ENCODE data around the gene HHIPL2.

GRCh38 chr1:222588135-222588534 is 40.2 kb upstream of the HHIPL2 start:
- TF ChIP-seq CTCF (conservative IDR thresholded peaks at IDR 0.05) (no peak), ZFX (IDR thresholded peaks at IDR 0.05) (no peak)

Data from C4-2B (cell line).